ENCODE measurements around the gene UBE2G2.

DNA sequence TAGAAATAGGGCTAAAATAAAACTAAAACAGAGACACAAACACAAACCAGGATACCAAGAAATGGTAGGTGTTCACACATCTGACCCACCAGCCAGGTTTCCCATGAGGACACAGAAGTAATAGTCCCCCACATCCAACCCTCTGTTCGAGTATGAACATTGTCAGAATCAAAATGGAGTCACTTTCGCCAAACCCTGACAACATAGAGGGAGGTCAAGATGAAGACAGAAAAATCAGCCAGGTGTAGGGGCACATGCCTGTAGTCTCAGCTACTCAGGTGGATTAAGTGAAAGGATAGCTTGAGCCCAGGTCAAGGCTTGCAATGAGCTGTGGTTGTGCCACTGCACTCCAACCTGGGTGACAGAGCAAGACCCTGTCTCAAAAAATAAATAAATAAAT is 3.8 kb downstream of the UBE2G2 start:
- no peak for TF ChIP-seq ZNF70 (CRISPR knock-in tag; IDR thresholded peaks at IDR 0.05)
- no peak for TF ChIP-seq ZC3H10 (CRISPR knock-in tag; IDR thresholded peaks at IDR 0.05)
- TF ChIP-seq ZFP30 (CRISPR knock-in tag; IDR thresholded peaks at IDR 0.05), result no peak
- no peak for TF ChIP-seq PATZ1 (CRISPR knock-in tag; IDR thresholded peaks at IDR 0.05; ENCODE audit: borderline replicate concordance)
- TF ChIP-seq ZNF8 (CRISPR knock-in tag; IDR thresholded peaks at IDR 0.05), result no peak
- no peak for TF ChIP-seq ESRRG (CRISPR knock-in tag; IDR thresholded peaks at IDR 0.05)
- TF ChIP-seq BACH2 (CRISPR knock-in tag; IDR thresholded peaks at IDR 0.05; ENCODE audit: borderline replicate concordance), result no peak
- TF ChIP-seq GLIS3 (CRISPR knock-in tag; IDR thresholded peaks at IDR 0.05), result no peak
- TF ChIP-seq ZFP3 (CRISPR knock-in tag; IDR thresholded peaks at IDR 0.05), result no peak
- TF ChIP-seq, protein P1, sequence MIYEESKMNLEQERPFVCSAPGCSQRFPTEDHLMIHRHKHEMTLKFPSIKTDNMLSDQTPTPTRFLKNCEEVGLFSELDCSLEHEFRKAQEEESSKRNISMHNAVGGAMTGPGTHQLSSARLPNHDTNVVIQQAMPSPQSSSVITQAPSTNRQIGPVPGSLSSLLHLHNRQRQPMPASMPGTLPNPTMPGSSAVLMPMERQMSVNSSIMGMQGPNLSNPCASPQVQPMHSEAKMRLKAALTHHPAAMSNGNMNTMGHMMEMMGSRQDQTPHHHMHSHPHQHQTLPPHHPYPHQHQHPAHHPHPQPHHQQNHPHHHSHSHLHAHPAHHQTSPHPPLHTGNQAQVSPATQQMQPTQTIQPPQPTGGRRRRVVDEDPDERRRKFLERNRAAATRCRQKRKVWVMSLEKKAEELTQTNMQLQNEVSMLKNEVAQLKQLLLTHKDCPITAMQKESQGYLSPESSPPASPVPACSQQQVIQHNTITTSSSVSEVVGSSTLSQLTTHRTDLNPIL (CRISPR knock-in tag; IDR thresholded peaks at IDR 0.05; ENCODE audit: low read depth), result no peak
- TF ChIP-seq PPARA (CRISPR knock-in tag; IDR thresholded peaks at IDR 0.05; ENCODE audit: borderline replicate concordance), result no peak
- TF ChIP-seq RARB (CRISPR knock-in tag; IDR thresholded peaks at IDR 0.05), result no peak
- no peak for TF ChIP-seq OSR1 (CRISPR knock-in tag; IDR thresholded peaks at IDR 0.05)
- TF ChIP-seq TSHZ2 (CRISPR knock-in tag; IDR thresholded peaks at IDR 0.05), result no peak

Data from SK-N-SH treated with all-trans-retinoic acid at 6 μM for 48 hours (cell line).